ENCODE measurements around the gene TRIM4.

DNA sequence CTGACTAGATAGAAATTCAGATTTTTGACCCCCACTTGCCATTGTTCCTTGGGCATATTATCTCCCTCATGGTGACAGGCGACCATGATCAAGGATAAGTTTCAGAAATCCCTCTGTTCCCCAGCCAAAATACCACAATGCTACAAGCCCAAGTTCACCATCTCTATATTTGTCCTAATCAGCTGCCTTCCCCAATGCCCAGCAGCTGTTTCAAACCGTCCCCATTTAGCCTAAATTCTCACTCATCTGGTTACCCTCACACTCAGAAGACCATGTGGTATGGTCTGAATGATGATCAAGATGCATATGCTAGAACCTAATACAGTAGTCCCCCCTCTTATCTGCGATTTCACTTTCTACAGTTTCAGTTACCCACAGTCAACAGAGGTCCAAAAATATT lies 11.0 kb upstream of the TRIM4 start:
- TF ChIP-seq POLR2A (IDR thresholded peaks at IDR 0.05; ENCODE audit: low read length): no peak
- no peak for TF ChIP-seq GATA1 (IDR thresholded peaks at IDR 0.05; ENCODE audit: low read depth, low read length)

All from erythroblast (primary cell).